ENCODE measurements around the gene KRT76.
"Not testable (repeated sequence)": the region's sequence is repeated elsewhere in the genome, so short reads cannot be mapped to it uniquely, and the experiment has no call there.

The KRT76 gene

GRCh38 chr12:52796839-52797528 lies 19.8 kb upstream of the KRT76 start:
- no peak for DNase-seq (ENCODE audit: low read depth)
- no peak for TF ChIP-seq CTCF (conservative IDR thresholded peaks at IDR 0.05; ENCODE audit: low read length)

DNA sequence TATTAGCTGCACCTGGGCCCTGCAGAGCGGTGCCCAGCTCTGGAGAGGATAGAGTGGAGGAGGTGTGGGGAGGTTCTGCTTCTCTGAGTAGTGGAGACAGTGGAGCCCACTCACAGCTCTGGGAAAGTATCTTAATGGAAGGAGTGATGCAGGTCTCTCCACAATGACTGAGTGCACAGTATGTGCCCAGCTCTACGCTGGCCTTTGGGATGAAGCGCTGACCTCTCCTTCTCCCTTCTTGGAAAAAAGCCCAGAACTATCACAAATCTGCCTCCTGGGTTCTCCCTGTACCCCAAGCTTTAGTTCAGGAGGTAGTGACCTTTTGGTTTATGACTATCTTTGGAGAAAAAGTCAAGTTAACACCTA lies 19.3 kb upstream of the KRT76 start:
- DNase-seq (ENCODE audit: low read depth): no peak
- TF ChIP-seq CTCF (conservative IDR thresholded peaks at IDR 0.05; ENCODE audit: low read length): no peak
- no peak overlapping the region for H3K4me3 ChIP-seq (ENCODE audit: low read length)

More at GRCh38 chr12:52796839-52797528, 19.8 kb upstream of the KRT76 start:
- no peak overlapping the region for H3K4me3 ChIP-seq (ENCODE audit: low read length)

DNA sequence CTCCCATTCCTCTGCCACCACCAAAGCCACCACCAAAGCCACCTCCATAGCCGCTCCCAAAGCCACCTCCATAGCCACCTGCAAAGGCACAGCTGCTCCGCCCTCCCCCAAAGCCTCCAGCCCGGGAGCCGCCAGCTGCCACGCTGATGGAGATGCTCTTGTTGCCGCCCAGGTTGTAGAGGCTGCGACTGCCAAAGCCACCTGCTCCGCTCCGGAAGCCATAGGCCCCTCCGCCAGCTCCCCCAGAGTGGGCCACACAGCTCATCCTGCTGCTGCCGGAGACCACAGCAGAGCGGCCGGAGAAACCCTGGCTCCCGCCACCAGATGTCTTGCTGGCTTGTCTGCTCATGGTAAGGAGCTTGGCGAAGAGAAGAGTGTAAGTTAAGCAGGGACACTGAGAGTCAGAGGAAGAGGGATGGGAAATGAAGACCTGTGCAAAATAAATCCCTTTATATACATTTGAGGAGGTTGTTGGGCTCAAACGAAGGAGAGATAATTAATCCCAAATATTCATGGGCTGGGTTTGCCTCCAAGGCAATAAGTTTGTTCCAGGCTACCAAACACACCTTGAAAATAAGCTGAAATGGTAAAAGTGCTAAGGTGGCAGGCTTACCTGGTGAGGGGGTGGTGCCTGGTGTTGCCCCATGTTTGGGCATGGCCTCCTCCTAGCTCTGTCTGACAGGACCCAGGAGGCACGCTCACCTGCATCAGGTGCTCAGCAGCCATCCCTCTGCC lies 18.7 kb upstream of the KRT76 start, which contains the start of gene KRT3:
Gene KRT3 (minus strand): TSS at position 424 of the 735 bp plus-strand sequence. CDS start 75 bp downstream, at position 349.
- TF ChIP-seq CTCF (conservative IDR thresholded peaks at IDR 0.05; ENCODE audit: low read length): no peak
- DNase-seq (ENCODE audit: low read depth): no peak
- H3K4me3 ChIP-seq (ENCODE audit: low read length): no peak within 1 kb of the TSS

GRCh38 chr12:52795332-52795674 lies 18.2 kb upstream of the KRT76 start:
- not testable (repeated sequence) for DNase-seq (ENCODE audit: low read depth); H3K4me3 ChIP-seq (ENCODE audit: low read length)

GRCh38 chr12:52794479-52795331 lies 17.6 kb upstream of the KRT76 start:
- DNase-seq (ENCODE audit: low read depth): peak; percentile 64
- no peak overlapping the region for H3K4me3 ChIP-seq (ENCODE audit: low read length)
- no peak for TF ChIP-seq CTCF (conservative IDR thresholded peaks at IDR 0.05; ENCODE audit: low read length)

GRCh38 chr12:52792185-52793029 lies 15.3 kb upstream of the KRT76 start:
- TF ChIP-seq CTCF (conservative IDR thresholded peaks at IDR 0.05; ENCODE audit: low read length): no peak
- H3K4me3 ChIP-seq (ENCODE audit: low read length): no peak overlapping the region
- no peak for DNase-seq (ENCODE audit: low read depth)

Data from AG10803 (cell line).